DOHH2 (cell line): ENCODE data around the gene ZFR.

Source experiments
- H3F3A ChIP-seq: fragments of 200-600 bp; sonication (generic), shearing (Covaris generic); 2 replicates; pipeline ENCODE4 v1.6.0; 2016; ENCODE audit warnings: antibody characterized with exemption, mild to moderate bottlenecking; ENCODE audit not compliant: control insufficient read depth, insufficient read depth
- H3K27ac ChIP-seq: fragments of 200-600 bp; sonication (generic); 2 replicates; pipeline ENCODE4 v1.5.1; 2014; ENCODE audit warnings: low read depth, mild to moderate bottlenecking, low read length, moderate library complexity
- H3K27me3 ChIP-seq: fragments of 200-600 bp; sonication (generic); 2 replicates; pipeline ENCODE4 v1.6.1; 2014; ENCODE audit warnings: mild to moderate bottlenecking, low read length, mixed read lengths; ENCODE audit not compliant: control insufficient read depth
- H3K36me3 ChIP-seq: fragments of 200-600 bp; sonication (generic); 2 replicates; pipeline ENCODE4 v1.6.1; 2014; ENCODE audit warnings: mild to moderate bottlenecking, low read length, moderate library complexity, mixed read lengths; ENCODE audit not compliant: control insufficient read depth
- H3K4me1 ChIP-seq: fragments of 200-600 bp; sonication (generic); 2 replicates; pipeline ENCODE4 v1.6.1; 2014; ENCODE audit warnings: mild to moderate bottlenecking, low read length, mixed read lengths; ENCODE audit not compliant: control insufficient read depth
- H3K4me2 ChIP-seq: fragments of 200-600 bp; sonication (generic); 2 replicates; pipeline ENCODE4 v1.6.0; 2014; ENCODE audit warnings: mild to moderate bottlenecking, low read length, moderate library complexity
- H3K4me3 ChIP-seq: fragments of 200-600 bp; sonication (generic); 2 replicates; pipeline ENCODE4 v1.5.1; 2014; ENCODE audit warnings: mild to moderate bottlenecking, low read length, mixed read lengths
- H3K79me2 ChIP-seq: fragments of 200-600 bp; sonication (generic); 2 replicates; pipeline ENCODE4 v1.6.1; 2014; ENCODE audit warnings: mild to moderate bottlenecking, low read length, mixed read lengths; ENCODE audit not compliant: control insufficient read depth
- H3K9me2 ChIP-seq: fragments of 200-600 bp; sonication (generic); replicated peaks from 2 replicates; pipeline ENCODE4 v1.6.1; 2014; ENCODE audit warnings: mild to moderate bottlenecking, low read length, mixed read lengths; ENCODE audit not compliant: control insufficient read depth
- H3K9me3 ChIP-seq: fragments of 200-600 bp; sonication (generic); 2 replicates; pipeline ENCODE4 v1.6.1; 2014; ENCODE audit warnings: antibody characterized with exemption, low read length, mixed read lengths; ENCODE audit not compliant: control insufficient read depth, insufficient read depth
- H4K20me1 ChIP-seq: fragments of 200-600 bp; sonication (generic); 2 replicates; pipeline ENCODE4 v1.6.0; 2014; ENCODE audit warnings: low read depth, mild to moderate bottlenecking, antibody characterized with exemption, low read length, moderate library complexity; ENCODE audit not compliant: control insufficient read depth, insufficient read depth
- CTCF ChIP-seq: fragments of 200-600 bp; sonication (generic); IDR thresholded peaks from one replicate; pipeline ENCODE4 v1.5.1; 2014; ENCODE audit warnings: antibody characterized with exemption, mild to moderate bottlenecking, low read depth, low read length; ENCODE audit not compliant: poor library complexity, severe bottlenecking
- EZH2phosphoT487 ChIP-seq: fragments of 200-600 bp; sonication (generic); IDR thresholded peaks from 2 replicates; pipeline ENCODE4 v1.6.1; 2017; ENCODE audit warnings: borderline replicate concordance, mild to moderate bottlenecking, antibody characterized with exemption, low read length, moderate library complexity, mixed read lengths

The ZFR gene

GRCh38 chr5:32353420-32353819 lies 91.1 kb downstream of the ZFR start:
- H3K27me3 ChIP-seq: no peaks in the 10 kb centered on the region
- H4K20me1 ChIP-seq: no peaks in the 10 kb centered on the region
- no peak overlapping the region for H3K4me3 ChIP-seq
- peaks cover 16% of the 10 kb centered on the region for H3K36me3 ChIP-seq
- no peak overlapping the region for H3K4me2 ChIP-seq
- no peaks in the 10 kb centered on the region for H3K9me2 ChIP-seq
- H3K79me2 ChIP-seq: no peaks in the 10 kb centered on the region
- TF ChIP-seq CTCF (no peak), EZH2phosphoT487 (no peak)
- H3K4me1 ChIP-seq: no peaks in the 10 kb centered on the region
- H3F3A ChIP-seq: peaks cover 7% of the 10 kb centered on the region; the same call in 1 of the 2 replicates
- H3K27ac ChIP-seq: no peak overlapping the region
- H3K9me3 ChIP-seq: no peaks in the 10 kb centered on the region

- Histone ChIP-seq H3F3A (peaks cover 7% of the 10 kb centered on the region; the same call in 1 of the 2 replicates), H3K4me2 (no peak overlapping the region), H3K4me3 (no peak overlapping the region), H3K27ac (no peak overlapping the region), H3K27me3 (no peaks in the 10 kb centered on the region), H3K79me2 (no peaks in the 10 kb centered on the region), H3K36me3 (peaks cover 11% of the 10 kb centered on the region), H3K9me2 (no peaks in the 10 kb centered on the region), H3K9me3 (no peaks in the 10 kb centered on the region), H4K20me1 (no peaks in the 10 kb centered on the region), H3K4me1 (no peaks in the 10 kb centered on the region)
- TF ChIP-seq EZH2phosphoT487 (no peak), CTCF (no peak)
These were observed 91.9 kb downstream of the ZFR start for GRCh38 chr5:32352685-32353084.

- no peaks in the 10 kb centered on the region for H3F3A ChIP-seq
- TF ChIP-seq CTCF (no peak), EZH2phosphoT487 (no peak)
- H3K36me3 ChIP-seq: no peaks in the 10 kb centered on the region
- H4K20me1 ChIP-seq: no peaks in the 10 kb centered on the region
- no peaks in the 10 kb centered on the region for H3K9me2 ChIP-seq
- H3K4me2 ChIP-seq: no peak overlapping the region
- H3K4me1 ChIP-seq: no peaks in the 10 kb centered on the region
- no peak overlapping the region for H3K27ac ChIP-seq
- peaks cover 4% of the 10 kb centered on the region; the same call in 1 of the 2 replicates for H3K9me3 ChIP-seq
- no peak overlapping the region for H3K4me3 ChIP-seq
- no peaks in the 10 kb centered on the region for H3K27me3 ChIP-seq
- no peaks in the 10 kb centered on the region for H3K79me2 ChIP-seq
These were observed 97.7 kb downstream of the ZFR start for GRCh38 chr5:32346869-32347268.
